Thyroid gland (tissue), 4 donors: ENCODE measurements around the gene PIP5KL1. TPM values are rescaled to one million over a fixed set of nuclear protein-coding genes. Genes with fewer than 3 reads are reported as not detected.
A peak's percentile ranks its signal among the peaks of the same experiment; 100 is the strongest.
"Not testable (repeated sequence)": the region's sequence is repeated elsewhere in the genome, so short reads cannot be mapped to it uniquely, and the experiment has no call there.

ENCODE experiments used
- DNase-seq, 2 donors: peaks; one replicate each; pipeline ENCODE4 v3.0.0-alpha.2; 2019
- H3K27ac ChIP-seq, 3 donors: fragments of 200-600 bp; sonication (generic); 1 replicate in 2 of 3; 2 replicates in 1 of 3; pipeline ENCODE4 v1.5.1; 2016 to 2019; ENCODE audit warnings: mild to moderate bottlenecking in 1 of 3, moderate library complexity in 1 of 3
- H3K27me3 ChIP-seq: fragments of 200-600 bp; sonication (generic); one replicate; pipeline ENCODE4 v1.5.1; 2019
- H3K36me3 ChIP-seq, 2 donors: fragments of 200-600 bp; sonication (generic); one replicate each; pipeline ENCODE4 v1.5.1; 2016 to 2019
- H3K4me1 ChIP-seq, 2 donors: fragments of 200-600 bp; sonication (generic); one replicate each; pipeline ENCODE4 v1.5.1; 2017 to 2019
- H3K4me3 ChIP-seq, 3 donors: fragments of 200-600 bp; sonication (generic); replicated peaks in 1 of 3; 1 replicate in 2 of 3; 2 replicates in 1 of 3; pipeline ENCODE4 v1.5.1; 2016; ENCODE audit warnings: mild to moderate bottlenecking in 1 of 3
- H3K9me3 ChIP-seq: fragments of 200-600 bp; sonication (generic); one replicate; pipeline ENCODE4 v1.5.1; 2017
- POLR2A ChIP-seq, 2 donors: fragments of 450-650 bp; IDR thresholded peaks; one replicate each; pipeline ENCODE4 v1.6.1; 2017; ENCODE audit warnings: antibody characterized with exemption in 2 of 2, mild to moderate bottlenecking in 2 of 2, moderate library complexity in 1 of 2
- WGBS, 2 donors: methylation state at CpG; one replicate each; pipeline ENCODE4 v1.1.5; 2017; 5-methylcytosine and 5-hydroxymethylcytosine counted together
- intact Hi-C: fragments of 100-400 bp; cut with DNase I; formaldehyde crosslinking; loops from one replicate; pipeline ENCODE4 v1.15.1; 2023
- total RNA-seq, 4 donors: library from RNA; depleted of rRNA; stranded (reverse); fragments of >200 nt; gene quantifications; one replicate each; pipeline ENCODE4 v1.2.3, GENCODE V29; 2016
- TF ChIP-seq, protein P1 (sequence below), 6 experiments: fragments of 200-600 bp in 3 of 6; fragments of 450-650 bp in 3 of 6; sonication (generic) in 3 of 6; IDR thresholded peaks; one replicate each; pipeline ENCODE4 v1.5.1; 2016 to 2019; ENCODE audit warnings: antibody characterized with exemption in 6 of 6, mild to moderate bottlenecking in 2 of 6, inconsistent platforms in 1 of 6, moderate library complexity in 1 of 6

PIP5KL1 gene
- total RNA-seq, 4 donors from 2014 or later: 1.0 to 5.2 (median 1.6) TPM; not detected in 1

DNA sequence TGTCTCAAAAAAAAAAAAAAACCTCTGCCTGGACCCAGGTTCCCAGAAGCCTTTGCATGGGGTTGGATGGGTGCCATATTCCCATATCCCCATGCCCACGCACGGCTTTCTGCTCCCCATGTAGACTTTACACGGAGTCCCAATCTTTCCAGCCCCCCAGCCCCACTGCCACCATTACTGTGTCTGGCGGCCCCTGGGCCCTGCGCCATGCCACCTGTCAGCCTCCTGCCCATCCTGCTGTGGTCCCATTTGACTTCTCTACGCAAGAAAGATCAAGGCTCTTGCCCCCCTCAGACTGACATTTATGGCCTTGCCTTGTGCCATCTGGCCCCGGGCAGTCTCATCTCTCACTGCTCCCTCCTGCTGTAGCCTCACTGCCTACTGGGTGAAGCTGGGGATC lies 46.6 kb downstream of the PIP5KL1 start:
- intact Hi-C loops: no loop called here

DNA sequence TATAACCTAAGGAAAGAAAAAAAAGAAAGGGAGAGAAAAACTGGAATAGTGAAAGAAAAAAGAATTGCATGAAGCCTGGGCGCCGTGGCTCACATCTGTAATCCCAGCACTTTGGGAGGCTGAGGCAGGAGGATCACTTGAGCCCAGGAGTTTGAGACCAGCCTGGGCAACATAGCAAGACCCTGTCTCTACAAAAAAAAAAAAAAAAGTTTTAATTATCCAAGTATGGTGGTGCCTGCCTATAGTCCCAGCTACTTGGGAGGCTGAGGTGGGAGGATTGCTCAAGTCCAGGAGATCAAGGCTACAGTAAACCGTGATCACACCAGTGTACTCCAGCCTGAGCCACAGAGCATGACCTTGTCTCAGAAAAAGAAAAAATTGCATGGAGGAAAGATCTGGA lies 48.9 kb downstream of the PIP5KL1 start:
- H3K9me3 ChIP-seq, DNase-seq, H3K27ac ChIP-seq, H3K27me3 ChIP-seq, H3K4me3 ChIP-seq, intact Hi-C loops, H3K36me3 ChIP-seq: not testable (repeated sequence)
- H3K4me1 ChIP-seq: peaks cover 10 to 24% of the 10 kb centered on the region in 2 donors
- WGBS, 2 donors: 85% methylated on average over 3 of the region's 3 CpGs

More for the DNA sequence above, 46.6 kb downstream of the PIP5KL1 start:
- peak overlapping the region in 1 of 3 donors; percentile 36 for H3K27ac ChIP-seq
- 90 to 91% methylated on average over 7 of the region's 7 CpGs for WGBS, 2 donors
- H3K9me3 ChIP-seq: no peaks in the 10 kb centered on the region
- DNase-seq: no peak
- peaks cover 6 to 13% of the 10 kb centered on the region in 2 donors for H3K36me3 ChIP-seq
- no peak overlapping the region for H3K4me3 ChIP-seq
- H3K27me3 ChIP-seq: no peaks in the 10 kb centered on the region
- peaks cover 0 to 22% of the 10 kb centered on the region in 2 donors for H3K4me1 ChIP-seq
- no peak for TF ChIP-seq POLR2A (IDR thresholded peaks at IDR 0.05)
- TF ChIP-seq, protein P1, sequence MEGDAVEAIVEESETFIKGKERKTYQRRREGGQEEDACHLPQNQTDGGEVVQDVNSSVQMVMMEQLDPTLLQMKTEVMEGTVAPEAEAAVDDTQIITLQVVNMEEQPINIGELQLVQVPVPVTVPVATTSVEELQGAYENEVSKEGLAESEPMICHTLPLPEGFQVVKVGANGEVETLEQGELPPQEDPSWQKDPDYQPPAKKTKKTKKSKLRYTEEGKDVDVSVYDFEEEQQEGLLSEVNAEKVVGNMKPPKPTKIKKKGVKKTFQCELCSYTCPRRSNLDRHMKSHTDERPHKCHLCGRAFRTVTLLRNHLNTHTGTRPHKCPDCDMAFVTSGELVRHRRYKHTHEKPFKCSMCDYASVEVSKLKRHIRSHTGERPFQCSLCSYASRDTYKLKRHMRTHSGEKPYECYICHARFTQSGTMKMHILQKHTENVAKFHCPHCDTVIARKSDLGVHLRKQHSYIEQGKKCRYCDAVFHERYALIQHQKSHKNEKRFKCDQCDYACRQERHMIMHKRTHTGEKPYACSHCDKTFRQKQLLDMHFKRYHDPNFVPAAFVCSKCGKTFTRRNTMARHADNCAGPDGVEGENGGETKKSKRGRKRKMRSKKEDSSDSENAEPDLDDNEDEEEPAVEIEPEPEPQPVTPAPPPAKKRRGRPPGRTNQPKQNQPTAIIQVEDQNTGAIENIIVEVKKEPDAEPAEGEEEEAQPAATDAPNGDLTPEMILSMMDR (IDR thresholded peaks at IDR 0.05): no peak

DNA sequence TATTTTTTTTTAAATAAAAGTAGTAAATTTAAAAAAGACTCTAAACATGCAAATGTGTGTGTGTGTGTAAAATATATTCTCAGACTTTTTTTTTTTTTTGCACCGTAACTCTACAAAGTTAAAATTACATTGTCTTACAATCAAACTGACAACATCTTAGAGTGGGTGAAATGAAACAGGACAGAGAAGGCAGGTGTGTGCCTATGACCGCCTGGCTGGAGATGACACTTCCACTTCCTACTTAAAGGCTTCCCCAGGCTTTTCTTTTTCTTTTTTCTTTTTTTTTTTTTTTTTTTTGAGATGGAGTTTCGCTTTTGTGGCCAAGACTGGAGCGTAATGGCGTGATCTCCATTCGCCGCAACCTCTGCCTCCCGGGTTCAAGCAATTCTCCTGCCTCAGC lies 50.4 kb downstream of the PIP5KL1 start:
- Histone ChIP-seq H3K27ac (no peak overlapping the region), H3K4me3 (no peak overlapping the region), H3K27me3 (no peaks in the 10 kb centered on the region), H3K4me1 (peaks cover 25 to 38% of the 10 kb centered on the region in 2 donors), H3K36me3 (no peaks in the 10 kb centered on the region), H3K9me3 (no peaks in the 10 kb centered on the region)
- no peak for DNase-seq
- 72 to 83% methylated on average over 8 of the region's 8 CpGs for WGBS, 2 donors
- TF ChIP-seq, protein P1 (IDR thresholded peaks at IDR 0.05): no peak
- TF ChIP-seq POLR2A (IDR thresholded peaks at IDR 0.05): no peak
- intact Hi-C loops: no loop called here

DNA sequence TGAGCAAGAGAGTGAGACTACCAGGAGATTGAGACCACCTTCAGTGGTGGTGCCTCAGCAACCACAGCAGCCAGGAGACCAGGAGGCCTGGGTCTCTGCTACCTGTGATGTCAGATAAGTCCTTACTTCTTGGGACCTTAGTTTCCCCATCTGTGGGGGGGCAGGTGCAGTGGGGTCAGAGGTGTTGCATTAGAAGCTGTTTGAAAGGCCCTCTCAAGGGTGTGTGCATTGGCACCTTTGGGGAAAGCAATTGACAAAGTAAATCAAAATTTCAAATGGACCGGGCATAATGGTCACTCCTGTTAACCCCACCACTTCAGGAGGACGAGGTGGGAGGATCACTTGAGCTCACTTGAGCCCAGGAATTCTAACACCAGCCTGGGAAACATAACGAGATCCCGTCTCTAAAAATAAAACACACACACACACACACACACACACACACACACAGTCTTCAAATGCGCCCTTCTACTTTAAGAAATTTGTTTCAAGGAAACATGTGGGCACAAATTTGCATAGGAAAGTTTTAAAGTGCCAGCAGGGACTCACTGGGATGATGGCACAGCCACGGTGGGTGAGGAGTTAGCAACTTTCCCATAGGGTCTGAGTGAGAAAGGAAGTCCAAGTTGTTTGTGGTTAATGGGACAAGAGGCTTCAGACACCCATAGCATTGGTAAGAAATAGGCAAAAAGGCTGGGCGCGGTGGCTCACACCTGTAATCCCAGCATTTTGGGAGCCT lies 51.8 kb downstream of the PIP5KL1 start:
- Histone ChIP-seq H3K27me3 (no peaks in the 10 kb centered on the region), H3K27ac (no peak overlapping the region), H3K4me3 (no peak overlapping the region), H3K9me3 (no peaks in the 10 kb centered on the region), H3K36me3 (no peaks in the 10 kb centered on the region), H3K4me1 (peaks cover 39% of the 10 kb centered on the region in 2 donors)
- intact Hi-C loops: no loop called here
- no peak for DNase-seq
- WGBS, 2 donors: 52% methylated on average over 8 of the region's 8 CpGs
- TF ChIP-seq, protein P1 (IDR thresholded peaks at IDR 0.05): no peak
- TF ChIP-seq POLR2A (IDR thresholded peaks at IDR 0.05): no peak

DNA sequence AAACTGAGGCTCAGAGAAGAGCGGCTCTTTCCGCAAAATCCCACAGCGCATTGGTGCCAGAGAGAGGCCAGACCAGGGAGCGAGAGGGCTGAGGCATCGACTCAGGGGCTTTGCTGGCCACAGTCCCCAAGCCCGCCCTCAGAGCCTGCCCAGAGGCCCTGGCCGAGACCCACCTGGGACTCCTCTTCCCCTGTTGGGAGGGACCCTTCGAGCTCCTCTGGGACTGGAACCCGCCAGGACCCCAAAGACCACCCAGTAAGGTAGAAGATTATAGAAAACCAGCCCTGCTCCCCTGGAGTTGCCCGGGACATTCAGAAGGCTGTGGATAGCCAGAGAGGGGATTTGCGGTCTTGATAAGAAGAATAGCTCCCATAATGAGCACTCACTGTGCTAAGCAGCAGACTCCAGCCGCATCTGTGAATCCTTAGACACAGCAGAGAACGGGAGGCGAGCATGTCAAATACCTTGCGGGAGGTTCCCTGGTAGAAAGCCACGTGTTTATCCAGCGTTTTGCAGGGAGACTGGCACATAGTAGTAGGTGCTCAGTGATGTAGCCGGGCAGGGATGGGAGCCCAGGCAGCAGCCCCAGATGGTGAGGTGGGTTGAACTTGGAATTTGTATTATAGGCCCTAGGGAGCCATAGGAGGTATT lies 52.5 kb downstream of the PIP5KL1 start:
- peak overlapping the region in 2 of 3 donors; percentile 44 to 74 for H3K27ac ChIP-seq
- peak overlapping the region in 2 of 3 donors; percentile 18 to 54 for H3K4me3 ChIP-seq
- TF ChIP-seq, protein P1 (IDR thresholded peaks at IDR 0.05): no peak
- no peak for TF ChIP-seq POLR2A (IDR thresholded peaks at IDR 0.05)
- no peaks in the 10 kb centered on the region for H3K36me3 ChIP-seq
- H3K4me1 ChIP-seq: peaks cover 43 to 44% of the 10 kb centered on the region in 2 donors
- no peak for DNase-seq
- 54 to 71% methylated on average over 9 to 18 of the region's 18 CpGs for WGBS, 2 donors
- H3K9me3 ChIP-seq: no peaks in the 10 kb centered on the region
- intact Hi-C loops: no loop called here
- H3K27me3 ChIP-seq: no peaks in the 10 kb centered on the region
